ENCODE data around the gene SEMA5A.

SEMA5A gene

DNA sequence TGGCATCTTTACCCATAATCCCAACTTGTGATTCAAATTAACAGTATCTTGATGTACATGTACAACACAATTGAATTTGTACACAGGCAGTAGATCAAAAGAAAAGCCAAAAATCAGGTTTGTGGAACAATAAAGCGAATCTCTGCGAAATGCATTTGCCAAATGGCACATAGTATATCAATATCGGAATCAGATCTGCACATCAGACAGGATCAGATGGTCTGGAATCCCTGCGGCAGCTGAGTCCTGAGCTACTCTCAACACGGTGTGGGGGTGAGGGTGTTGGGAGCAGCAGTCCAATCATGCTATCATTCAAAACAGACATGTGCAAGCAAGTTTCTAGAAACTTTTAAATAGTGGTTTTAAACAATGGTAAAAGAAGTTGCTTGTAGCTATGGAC is 358.3 kb downstream of the SEMA5A start:
- Histone ChIP-seq H3K36me3 (ENCODE audit: insufficient read depth, low read depth, low read length) (no peaks in the 10 kb centered on the region), H3K27me3 (ENCODE audit: insufficient read depth, low read length) (no peaks in the 10 kb centered on the region), H3K9ac (ENCODE audit: low read depth, low read length) (no peak overlapping the region), H3K27ac (ENCODE audit: low read length) (no peak overlapping the region), H3K9me3 (ENCODE audit: insufficient read depth, low read depth, low read length) (no peaks in the 10 kb centered on the region), H3K4me3 (ENCODE audit: low read length) (no peak overlapping the region), H3K4me1 (ENCODE audit: insufficient read depth, low read length) (no peaks in the 10 kb centered on the region)

DNA sequence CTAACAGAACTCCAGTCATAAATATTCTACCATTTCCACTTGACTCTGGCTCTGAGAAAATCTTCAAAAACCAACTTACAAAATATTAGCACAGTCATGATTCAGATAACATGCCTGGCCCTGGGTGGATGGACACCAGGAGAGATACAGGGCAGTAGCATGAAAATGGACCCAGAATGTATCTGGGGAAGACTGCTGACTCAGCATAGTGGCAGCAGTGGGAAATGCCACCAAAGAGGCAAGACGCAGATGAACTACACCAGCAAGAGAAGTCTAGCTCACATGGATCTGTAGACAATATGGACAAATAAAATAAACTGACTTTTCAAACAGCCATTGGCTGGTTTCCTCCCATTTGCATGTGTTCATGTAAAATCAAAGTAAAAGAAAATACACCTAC is 359.8 kb downstream of the SEMA5A start:
- no peak overlapping the region for H3K4me3 ChIP-seq (ENCODE audit: low read length)
- H3K27me3 ChIP-seq (ENCODE audit: insufficient read depth, low read length), result no peaks in the 10 kb centered on the region
- no peaks in the 10 kb centered on the region for H3K4me1 ChIP-seq (ENCODE audit: insufficient read depth, low read length)
- H3K9ac ChIP-seq (ENCODE audit: low read depth, low read length), result no peak overlapping the region
- no peak overlapping the region for H3K27ac ChIP-seq (ENCODE audit: low read length)
- no peaks in the 10 kb centered on the region for H3K9me3 ChIP-seq (ENCODE audit: insufficient read depth, low read depth, low read length)
- H3K36me3 ChIP-seq (ENCODE audit: insufficient read depth, low read depth, low read length), result no peaks in the 10 kb centered on the region

DNA sequence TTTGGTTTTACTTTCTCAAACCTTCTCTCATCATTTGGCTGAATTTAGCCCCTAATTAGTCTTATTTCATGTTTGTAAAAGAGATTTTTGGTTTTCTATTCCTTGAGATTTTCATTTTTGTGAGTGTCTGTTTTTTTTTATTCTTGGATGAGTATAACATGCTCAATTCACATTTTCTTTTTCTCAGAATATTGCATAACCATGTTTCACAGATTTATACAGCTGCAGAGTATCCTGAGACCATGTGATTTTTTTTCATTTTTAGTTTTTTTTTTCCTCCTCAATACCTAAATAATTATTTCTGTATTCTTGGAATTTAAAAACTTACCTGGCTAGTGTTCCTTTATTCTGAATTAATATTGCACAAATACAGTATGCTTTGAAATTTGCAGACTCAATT is 361.9 kb downstream of the SEMA5A start:
- Histone ChIP-seq H3K9ac (ENCODE audit: low read depth, low read length) (no peak overlapping the region), H3K27ac (ENCODE audit: low read length) (no peak overlapping the region), H3K4me1 (ENCODE audit: insufficient read depth, low read length) (no peaks in the 10 kb centered on the region), H3K36me3 (ENCODE audit: insufficient read depth, low read depth, low read length) (no peaks in the 10 kb centered on the region), H3K27me3 (ENCODE audit: insufficient read depth, low read length) (no peaks in the 10 kb centered on the region), H3K4me3 (ENCODE audit: low read length) (no peak overlapping the region), H3K9me3 (ENCODE audit: insufficient read depth, low read depth, low read length) (no peaks in the 10 kb centered on the region)

DNA sequence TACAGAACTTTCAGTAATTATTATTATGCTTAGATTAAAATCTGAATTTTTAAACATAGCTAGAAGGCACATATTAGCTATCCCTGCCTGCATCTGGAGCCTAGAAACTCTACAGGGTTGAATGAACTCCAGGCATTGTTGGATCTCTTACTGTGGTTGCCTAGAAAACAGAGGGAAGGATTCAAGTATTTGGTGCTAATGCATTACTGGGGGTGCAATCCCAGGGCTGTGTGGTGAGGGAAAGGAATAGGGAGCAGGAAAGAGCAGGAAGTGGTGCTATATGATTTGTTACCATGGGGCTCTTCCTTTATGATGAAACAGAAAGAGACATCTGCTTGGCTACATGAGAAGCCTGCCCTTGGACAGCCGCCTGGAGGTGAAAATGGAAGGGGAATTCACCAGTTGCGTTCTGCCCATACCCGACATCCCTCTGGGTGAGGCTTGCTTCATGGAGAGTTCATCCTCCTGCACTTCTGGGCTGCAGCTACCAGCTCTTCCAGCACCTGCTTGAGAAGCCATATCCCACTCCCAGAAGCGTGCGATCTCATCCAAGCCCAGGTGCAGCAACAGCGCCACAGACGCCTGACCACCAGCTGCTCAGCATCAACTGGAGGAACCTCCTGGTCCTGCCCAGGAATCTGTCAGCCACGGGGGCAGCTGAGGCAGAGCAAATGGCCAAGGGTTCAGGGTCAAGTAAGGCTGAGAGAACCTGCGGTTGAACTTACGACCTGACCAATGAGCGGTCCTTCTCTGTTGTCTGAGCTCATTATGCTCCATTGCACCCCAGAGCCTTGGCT is 362.8 kb downstream of the SEMA5A start:
- Histone ChIP-seq H3K4me1 (ENCODE audit: insufficient read depth, low read length) (no peaks in the 10 kb centered on the region), H3K27me3 (ENCODE audit: insufficient read depth, low read length) (no peaks in the 10 kb centered on the region), H3K4me3 (ENCODE audit: low read length) (no peak overlapping the region), H3K27ac (ENCODE audit: low read length) (no peak overlapping the region), H3K9me3 (ENCODE audit: insufficient read depth, low read depth, low read length) (no peaks in the 10 kb centered on the region), H3K36me3 (ENCODE audit: insufficient read depth, low read depth, low read length) (no peaks in the 10 kb centered on the region), H3K9ac (ENCODE audit: low read depth, low read length) (no peak overlapping the region)

DNA sequence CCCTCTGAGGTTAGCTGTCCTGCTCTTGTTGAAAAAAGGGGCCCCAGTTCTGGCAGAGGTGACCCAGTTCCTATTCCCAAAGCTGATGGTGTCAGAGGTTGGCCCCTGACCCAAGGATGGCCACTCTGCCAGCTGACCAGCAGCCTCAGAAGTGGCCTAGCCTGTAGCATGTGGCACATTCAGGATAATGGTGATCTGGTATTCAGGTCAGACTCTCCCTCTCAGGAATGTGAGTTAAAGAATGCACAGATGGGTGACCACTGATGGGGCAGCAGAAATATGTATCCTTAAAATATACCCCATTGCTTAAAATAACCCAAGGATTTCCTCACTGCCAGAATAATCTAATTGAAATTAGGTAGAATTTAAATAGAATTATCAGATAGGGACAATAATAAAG is 369.2 kb downstream of the SEMA5A start:
- Histone ChIP-seq H3K27ac (ENCODE audit: low read length) (no peak overlapping the region), H3K4me1 (ENCODE audit: insufficient read depth, low read length) (no peaks in the 10 kb centered on the region), H3K9ac (ENCODE audit: low read depth, low read length) (no peak overlapping the region), H3K27me3 (ENCODE audit: insufficient read depth, low read length) (no peaks in the 10 kb centered on the region), H3K4me3 (ENCODE audit: low read length) (no peak overlapping the region), H3K36me3 (ENCODE audit: insufficient read depth, low read depth, low read length) (no peaks in the 10 kb centered on the region), H3K9me3 (ENCODE audit: insufficient read depth, low read depth, low read length) (peaks cover 4% of the 10 kb centered on the region; the same call in 1 of the 2 replicates)

DNA sequence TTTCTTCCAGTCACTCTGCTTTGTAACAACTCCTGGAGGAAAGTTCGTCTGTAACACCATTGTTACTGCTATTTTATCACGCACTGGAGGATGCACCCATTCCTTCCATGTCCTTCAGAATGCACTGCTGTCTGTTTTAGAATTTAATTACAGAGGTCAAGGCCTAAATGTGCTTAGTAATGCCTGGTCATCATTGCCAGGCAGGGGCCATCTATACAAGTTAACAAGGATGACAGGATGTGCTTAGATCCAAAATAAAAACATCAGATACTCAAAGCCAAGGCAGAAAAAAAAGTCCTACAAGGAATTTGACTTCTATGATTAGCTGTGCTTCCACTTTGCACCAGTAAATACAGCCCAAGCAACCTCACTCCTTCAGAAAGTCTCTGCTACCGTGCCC is 371.4 kb downstream of the SEMA5A start:
- H3K9me3 ChIP-seq (ENCODE audit: insufficient read depth, low read depth, low read length), result peaks cover 4% of the 10 kb centered on the region; the same call in 1 of the 2 replicates
- H3K9ac ChIP-seq (ENCODE audit: low read depth, low read length), result no peak overlapping the region
- no peak overlapping the region for H3K27ac ChIP-seq (ENCODE audit: low read length)
- H3K4me1 ChIP-seq (ENCODE audit: insufficient read depth, low read length), result no peaks in the 10 kb centered on the region
- no peaks in the 10 kb centered on the region for H3K36me3 ChIP-seq (ENCODE audit: insufficient read depth, low read depth, low read length)
- H3K27me3 ChIP-seq (ENCODE audit: insufficient read depth, low read length), result no peaks in the 10 kb centered on the region
- no peak overlapping the region for H3K4me3 ChIP-seq (ENCODE audit: low read length)

DNA sequence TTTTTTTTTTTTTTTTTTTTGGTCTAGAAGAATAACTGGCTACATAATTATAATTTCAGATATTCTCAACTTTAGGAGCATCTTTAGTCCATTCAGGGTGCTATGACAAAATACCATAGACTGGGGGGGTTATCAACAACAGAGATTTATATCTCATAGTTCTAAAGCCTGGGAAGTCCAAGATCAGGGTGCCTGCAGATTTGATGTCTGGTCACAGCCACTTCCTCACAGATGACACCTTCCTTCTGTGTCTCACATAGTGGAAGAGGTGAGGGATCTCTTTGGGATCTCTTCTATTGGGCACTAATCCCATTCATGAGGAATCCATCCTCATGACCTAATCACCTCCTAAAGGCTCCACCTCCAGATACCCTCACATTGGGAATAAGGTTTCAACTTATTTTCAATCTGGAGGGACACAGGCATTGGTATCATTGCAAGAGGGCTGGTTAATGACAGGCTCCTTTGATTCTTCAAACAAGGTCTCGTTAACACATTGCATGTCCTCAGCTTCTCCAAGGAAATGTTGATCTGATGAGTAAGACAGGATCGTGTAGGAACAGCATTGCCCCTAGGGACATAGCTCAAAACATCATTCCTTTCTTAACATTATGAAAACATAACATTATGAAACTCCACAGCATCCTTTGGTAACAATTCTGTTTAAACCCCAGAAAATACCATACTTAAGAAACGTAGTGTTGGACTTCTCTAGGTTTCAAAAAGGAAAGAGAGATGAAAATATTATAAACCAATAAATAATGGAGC is 372.4 kb downstream of the SEMA5A start:
- peaks cover 4% of the 10 kb centered on the region; the same call in 1 of the 2 replicates for H3K9me3 ChIP-seq (ENCODE audit: insufficient read depth, low read depth, low read length)
- H3K27me3 ChIP-seq (ENCODE audit: insufficient read depth, low read length), result no peaks in the 10 kb centered on the region
- no peak overlapping the region for H3K27ac ChIP-seq (ENCODE audit: low read length)
- no peaks in the 10 kb centered on the region for H3K36me3 ChIP-seq (ENCODE audit: insufficient read depth, low read depth, low read length)
- no peak overlapping the region for H3K4me3 ChIP-seq (ENCODE audit: low read length)
- H3K4me1 ChIP-seq (ENCODE audit: insufficient read depth, low read length), result peaks cover 7% of the 10 kb centered on the region; the same call in 1 of the 2 replicates
- H3K9ac ChIP-seq (ENCODE audit: low read depth, low read length), result no peak overlapping the region

DNA sequence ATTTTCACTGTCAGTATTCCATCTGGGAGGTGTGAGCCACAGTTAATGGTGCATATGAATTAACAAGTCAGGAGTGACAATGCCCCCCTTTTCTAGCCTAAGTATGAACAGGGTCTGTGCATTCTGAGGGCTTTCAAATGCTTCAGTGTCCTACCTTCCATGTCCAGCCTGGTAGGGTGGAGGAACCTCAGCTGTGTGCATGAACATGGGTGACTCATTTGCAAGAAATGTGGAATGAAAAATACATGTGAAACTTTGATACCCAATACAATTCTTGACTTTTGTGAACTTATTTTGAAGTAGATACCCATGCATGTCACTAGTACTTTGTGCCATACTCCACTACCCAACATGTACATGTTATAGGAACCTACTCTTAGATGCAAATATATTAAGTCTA is 375.8 kb downstream of the SEMA5A start:
- H3K9ac ChIP-seq (ENCODE audit: low read depth, low read length), result no peak overlapping the region
- H3K4me1 ChIP-seq (ENCODE audit: insufficient read depth, low read length), result peaks cover 8% of the 10 kb centered on the region; the same call in 1 of the 2 replicates

DNA sequence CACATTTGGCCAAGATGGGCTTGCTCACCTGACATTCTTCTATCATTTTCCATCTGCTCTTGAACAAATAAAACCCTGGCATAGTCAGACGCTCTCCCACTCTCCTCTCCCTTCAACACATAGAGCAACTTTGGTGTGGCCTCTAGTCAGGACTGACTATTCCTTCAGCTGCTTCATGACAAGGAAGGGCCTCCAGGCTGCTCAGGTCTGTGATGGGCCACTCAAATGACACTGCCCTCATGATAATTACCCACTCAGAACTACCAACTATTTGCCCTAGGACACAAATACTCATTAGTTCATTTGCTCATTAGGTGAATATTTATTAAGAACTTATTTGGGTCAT is 376.3 kb downstream of the SEMA5A start:
- Histone ChIP-seq H3K9me3 (ENCODE audit: insufficient read depth, low read depth, low read length) (no peaks in the 10 kb centered on the region), H3K27ac (ENCODE audit: low read length) (no peak overlapping the region), H3K36me3 (ENCODE audit: insufficient read depth, low read depth, low read length) (no peaks in the 10 kb centered on the region), H3K4me1 (ENCODE audit: insufficient read depth, low read length) (peaks cover 8% of the 10 kb centered on the region; the same call in 1 of the 2 replicates), H3K9ac (ENCODE audit: low read depth, low read length) (no peak overlapping the region), H3K27me3 (ENCODE audit: insufficient read depth, low read length) (no peaks in the 10 kb centered on the region), H3K4me3 (ENCODE audit: low read length) (no peak overlapping the region)

More for the DNA sequence above, 375.8 kb downstream of the SEMA5A start:
- no peak overlapping the region for H3K27ac ChIP-seq (ENCODE audit: low read length)
- H3K36me3 ChIP-seq (ENCODE audit: insufficient read depth, low read depth, low read length), result no peaks in the 10 kb centered on the region
- no peaks in the 10 kb centered on the region for H3K9me3 ChIP-seq (ENCODE audit: insufficient read depth, low read depth, low read length)
- H3K4me3 ChIP-seq (ENCODE audit: low read length), result no peak overlapping the region
- no peaks in the 10 kb centered on the region for H3K27me3 ChIP-seq (ENCODE audit: insufficient read depth, low read length)

DNA sequence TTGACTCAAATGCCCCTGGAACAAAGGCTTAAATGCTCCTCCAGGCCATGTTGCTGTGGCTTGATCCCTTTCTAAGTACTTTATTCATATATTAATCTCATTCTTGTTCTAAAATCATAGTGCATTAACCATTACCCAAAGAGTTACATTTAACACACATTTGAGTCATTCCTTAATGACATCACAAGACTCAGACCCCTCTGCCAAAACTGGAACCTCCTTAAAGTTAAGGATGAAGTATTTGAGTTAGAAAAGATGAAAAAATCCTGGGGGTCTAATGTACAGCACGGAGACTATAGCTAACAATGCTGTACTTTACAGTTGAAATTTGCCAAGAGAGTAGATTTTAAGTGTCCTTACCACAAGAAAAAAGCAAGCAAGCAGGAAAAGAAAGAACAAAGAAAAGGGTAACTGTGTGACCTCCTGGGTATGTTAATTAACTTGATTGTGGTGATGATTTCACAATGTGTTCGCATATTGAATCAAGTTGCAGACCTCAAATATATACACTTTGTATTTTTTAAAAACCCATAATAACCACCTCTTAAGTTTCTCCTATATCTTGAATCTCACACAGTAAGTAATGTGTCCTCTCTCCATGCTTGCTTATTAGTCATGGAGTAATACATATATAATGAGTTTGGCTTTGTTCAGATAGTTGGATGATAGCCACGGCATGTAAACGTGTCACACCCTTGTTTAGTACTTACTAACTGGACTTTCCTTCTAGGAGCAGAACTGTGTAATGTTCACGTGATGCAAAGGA is 376.9 kb downstream of the SEMA5A start:
- Histone ChIP-seq H3K27me3 (ENCODE audit: insufficient read depth, low read length) (no peaks in the 10 kb centered on the region), H3K4me1 (ENCODE audit: insufficient read depth, low read length) (peaks cover 8% of the 10 kb centered on the region; the same call in 1 of the 2 replicates), H3K9ac (ENCODE audit: low read depth, low read length) (0 out of 2 replicates have a peak overlapping the region, but pooled peaks have one; percentile 27), H3K4me3 (ENCODE audit: low read length) (no peak overlapping the region; the same call in 1 of the 2 replicates), H3K27ac (ENCODE audit: low read length) (no peak overlapping the region), H3K36me3 (ENCODE audit: insufficient read depth, low read depth, low read length) (no peaks in the 10 kb centered on the region), H3K9me3 (ENCODE audit: insufficient read depth, low read depth, low read length) (no peaks in the 10 kb centered on the region)

DNA sequence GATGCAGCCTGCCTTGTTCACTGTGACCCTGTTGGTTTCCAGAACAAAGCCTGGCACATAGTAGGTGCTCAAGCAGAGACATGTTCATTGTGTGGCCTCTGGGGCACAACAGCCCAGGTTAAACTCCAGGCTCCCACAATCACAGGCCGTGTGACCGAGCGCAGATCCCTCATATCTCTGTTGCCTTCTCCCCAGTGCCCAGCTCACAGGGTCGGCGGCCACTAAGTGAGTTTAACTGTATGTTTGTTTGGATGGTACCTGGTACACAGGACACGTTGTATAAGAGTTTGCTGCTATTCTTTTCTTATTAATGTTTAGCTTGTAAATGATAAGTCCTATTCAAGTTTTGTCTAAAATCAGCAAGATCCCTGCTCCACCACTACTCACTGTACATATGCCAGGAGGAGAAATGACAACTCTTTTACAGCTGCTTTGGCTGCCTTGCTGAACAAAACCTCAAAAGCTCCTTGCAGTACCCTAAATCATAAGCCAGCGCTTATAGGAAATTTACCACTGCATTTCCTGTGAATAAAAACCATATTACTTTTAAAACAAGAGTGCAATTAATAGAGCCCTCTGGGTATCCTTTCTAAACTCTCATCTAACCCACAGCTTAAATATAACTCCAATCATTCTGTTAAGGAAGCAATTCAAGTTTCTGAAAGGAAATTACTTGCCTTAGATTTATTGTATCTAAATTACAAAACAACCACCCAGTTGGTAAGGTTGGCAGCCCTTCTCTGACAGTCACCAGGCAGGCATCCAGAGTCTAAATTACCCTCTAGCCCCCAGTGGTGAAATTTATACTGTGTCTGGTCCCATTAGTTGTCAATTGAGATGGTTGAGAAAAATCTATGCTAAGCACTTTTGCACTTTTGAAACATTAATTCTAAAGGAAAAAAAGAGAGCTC is 379.4 kb downstream of the SEMA5A start:
- H3K27ac ChIP-seq (ENCODE audit: low read length), result no peak overlapping the region
- no peaks in the 10 kb centered on the region for H3K27me3 ChIP-seq (ENCODE audit: insufficient read depth, low read length)
- H3K9me3 ChIP-seq (ENCODE audit: insufficient read depth, low read depth, low read length), result no peaks in the 10 kb centered on the region
- H3K9ac ChIP-seq (ENCODE audit: low read depth, low read length), result no peak overlapping the region
- H3K4me1 ChIP-seq (ENCODE audit: insufficient read depth, low read length), result peaks cover 8% of the 10 kb centered on the region; the same call in 1 of the 2 replicates
- H3K4me3 ChIP-seq (ENCODE audit: low read length), result no peak overlapping the region
- no peaks in the 10 kb centered on the region for H3K36me3 ChIP-seq (ENCODE audit: insufficient read depth, low read depth, low read length)
